Sigmoid colon (tissue), 7 donors: Measurements from ENCODE around the gene TLR1. TPM values are rescaled to one million over a fixed set of nuclear protein-coding genes. Genes with fewer than 3 reads are reported as not detected.

ENCODE experiments used
- DNase-seq: peaks from one replicate; pipeline ENCODE4 v3.0.0-alpha.2; 2019
- H3K27ac ChIP-seq, 4 donors: fragments of 200-600 bp; sonication (generic); one replicate each; pipeline ENCODE4 v1.5.1; 2016 to 2019; ENCODE audit warnings: mild to moderate bottlenecking in 1 of 4
- H3K27me3 ChIP-seq, 3 donors: fragments of 200-600 bp; sonication (generic); one replicate each; pipeline ENCODE4 v1.5.1; 2019; ENCODE audit warnings: mild to moderate bottlenecking in 1 of 3
- H3K36me3 ChIP-seq, 4 donors: fragments of 200-600 bp; sonication (generic); one replicate each; pipeline ENCODE4 v1.5.1; 2016 to 2019
- H3K4me1 ChIP-seq, 4 donors: fragments of 200-600 bp; sonication (generic); one replicate each; pipeline ENCODE4 v1.5.1; 2017 to 2019
- H3K4me3 ChIP-seq, 4 donors: fragments of 200-600 bp; sonication (generic); one replicate each; pipeline ENCODE4 v1.5.1; 2017 to 2019; ENCODE audit warnings: mild to moderate bottlenecking in 2 of 4, moderate library complexity in 1 of 4
- H3K9me3 ChIP-seq, 4 donors: fragments of 200-600 bp in 3 of 4; sonication (generic) in 3 of 4; one replicate each; pipeline versions ENCODE4 v1.5.1 to v1.6.1; 2013 to 2019
- EP300 ChIP-seq, 4 donors: sonication (generic); formaldehyde crosslinking; IDR thresholded peaks; one replicate each; pipeline ENCODE4 v1.6.1; 2017; ENCODE audit warnings: antibody characterized with exemption in 4 of 4
- POLR2A ChIP-seq, 2 donors: fragments of 450-650 bp; IDR thresholded peaks; one replicate each; pipeline ENCODE4 v1.6.1; 2016; ENCODE audit warnings: antibody characterized with exemption in 2 of 2, mild to moderate bottlenecking in 2 of 2, moderate library complexity in 2 of 2
- POLR2AphosphoS5 ChIP-seq, 4 donors: sonication (generic); formaldehyde crosslinking; IDR thresholded peaks; one replicate each; pipeline ENCODE4 v1.6.1; 2017; ENCODE audit warnings: antibody characterized with exemption in 4 of 4
- WGBS, 2 donors: extraction: QIAGEN DNeasy Blood & Tissue Kit; methylation state at CpG; one replicate each; pipeline ENCODE4 v1.1.7; 2013; 5-methylcytosine and 5-hydroxymethylcytosine counted together
- intact Hi-C: fragments of 100-400 bp; cut with DNase I; formaldehyde crosslinking; loops from one replicate; pipeline ENCODE4 v1.15.1; 2023
- polyA plus RNA-seq, 3 donors: library from polyadenylated mRNA; stranded (reverse); fragments of 200-250 nt; gene quantifications; one replicate each; pipeline ENCODE4 v1.2.3, GENCODE V29; 2013
- total RNA-seq, 4 donors: library from RNA; depleted of rRNA; stranded (reverse); fragments of >200 nt; gene quantifications; one replicate each; pipeline ENCODE4 v1.1.0, GENCODE V29; 2016
- TF ChIP-seq, protein P1 (sequence below), 4 experiments: fragments of 450-650 bp in 3 of 4; fragments of 200-600 bp in 1 of 4; IDR thresholded peaks; one replicate each; pipeline ENCODE4 v1.5.1; 2016 to 2019; ENCODE audit warnings: antibody characterized with exemption in 4 of 4, mild to moderate bottlenecking in 3 of 4, moderate library complexity in 2 of 4
- donor health status: healthy with polysubstance abuse.
- donor health status: Bipolar disorder and iron deficiency.
- donor health status: healthy.

Gene TLR1
- total and polyA plus RNA-seq, 7 donors, result 1.8 to 15.7 (median 8.7) TPM

GRCh38 chr4:38802561-38803355 lies 1.8 kb downstream of the TLR1 start:
- WGBS, 2 donors, result 94 to 97% methylated on average over 15 of the region's 15 CpGs
- intact Hi-C loops, result loop anchor here (5.0 kb wide), 1 partner anchor 40 kb away; no protein-coding TSS in a partner anchor
- Histone ChIP-seq H3K27ac (peak overlapping the region in 1 of 4 donors; percentile 79), H3K27me3 (no peaks in the 10 kb centered on the region), H3K4me1 (peaks cover 0 to 26% (median 15%) of the 10 kb centered on the region in 4 donors), H3K9me3 (no peaks in the 10 kb centered on the region), H3K36me3 (peaks cover 0 to 12% (median 6%) of the 10 kb centered on the region in 4 donors), H3K4me3 (peak overlapping the region in 2 of 4 donors; percentile 2 to 45)
- TF ChIP-seq POLR2AphosphoS5 (IDR thresholded peaks at IDR 0.05), result no peak
- TF ChIP-seq, protein P1, sequence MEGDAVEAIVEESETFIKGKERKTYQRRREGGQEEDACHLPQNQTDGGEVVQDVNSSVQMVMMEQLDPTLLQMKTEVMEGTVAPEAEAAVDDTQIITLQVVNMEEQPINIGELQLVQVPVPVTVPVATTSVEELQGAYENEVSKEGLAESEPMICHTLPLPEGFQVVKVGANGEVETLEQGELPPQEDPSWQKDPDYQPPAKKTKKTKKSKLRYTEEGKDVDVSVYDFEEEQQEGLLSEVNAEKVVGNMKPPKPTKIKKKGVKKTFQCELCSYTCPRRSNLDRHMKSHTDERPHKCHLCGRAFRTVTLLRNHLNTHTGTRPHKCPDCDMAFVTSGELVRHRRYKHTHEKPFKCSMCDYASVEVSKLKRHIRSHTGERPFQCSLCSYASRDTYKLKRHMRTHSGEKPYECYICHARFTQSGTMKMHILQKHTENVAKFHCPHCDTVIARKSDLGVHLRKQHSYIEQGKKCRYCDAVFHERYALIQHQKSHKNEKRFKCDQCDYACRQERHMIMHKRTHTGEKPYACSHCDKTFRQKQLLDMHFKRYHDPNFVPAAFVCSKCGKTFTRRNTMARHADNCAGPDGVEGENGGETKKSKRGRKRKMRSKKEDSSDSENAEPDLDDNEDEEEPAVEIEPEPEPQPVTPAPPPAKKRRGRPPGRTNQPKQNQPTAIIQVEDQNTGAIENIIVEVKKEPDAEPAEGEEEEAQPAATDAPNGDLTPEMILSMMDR (IDR thresholded peaks at IDR 0.05), result no peak
- TF ChIP-seq EP300 (IDR thresholded peaks at IDR 0.05), result no peak
- no peak for TF ChIP-seq POLR2A (IDR thresholded peaks at IDR 0.05)
- DNase-seq, result no peak

GRCh38 chr4:38800961-38801450 lies 3.6 kb downstream of the TLR1 start:
- H3K4me1 ChIP-seq, result peaks cover 0 to 26% (median 15%) of the 10 kb centered on the region in 4 donors
- H3K9me3 ChIP-seq, result no peaks in the 10 kb centered on the region
- DNase-seq, result no peak
- whole genome bisulfite sequencing, 2 donors, result 97% methylated on average over 3 of the region's 3 CpGs
- H3K27me3 ChIP-seq, result no peaks in the 10 kb centered on the region
- no peak overlapping the region for H3K27ac ChIP-seq
- intact Hi-C loops, result loop anchor here (5.0 kb wide), 1 partner anchor 39 kb away; no protein-coding TSS in a partner anchor
- H3K4me3 ChIP-seq, result no peak overlapping the region
- TF ChIP-seq EP300 (IDR thresholded peaks at IDR 0.05), result no peak
- TF ChIP-seq POLR2A (IDR thresholded peaks at IDR 0.05), result no peak
- TF ChIP-seq POLR2AphosphoS5 (IDR thresholded peaks at IDR 0.05), result no peak
- TF ChIP-seq, protein P1 (IDR thresholded peaks at IDR 0.05), result no peak
- peaks cover 0 to 12% (median 8%) of the 10 kb centered on the region in 4 donors for H3K36me3 ChIP-seq

- no peak for DNase-seq
- WGBS, 2 donors, result 95 to 96% methylated on average over 2 of the region's 2 CpGs
- Histone ChIP-seq H3K4me1 (peaks cover 0 to 21% (median 12%) of the 10 kb centered on the region in 4 donors), H3K4me3 (no peak overlapping the region), H3K27me3 (no peaks in the 10 kb centered on the region), H3K36me3 (peaks cover 0 to 14% (median 8%) of the 10 kb centered on the region in 4 donors), H3K27ac (no peak overlapping the region), H3K9me3 (no peaks in the 10 kb centered on the region)
- TF ChIP-seq, protein P1 (IDR thresholded peaks at IDR 0.05), result no peak
- TF ChIP-seq EP300 (IDR thresholded peaks at IDR 0.05), result no peak
- no peak for TF ChIP-seq POLR2A (IDR thresholded peaks at IDR 0.05)
- intact Hi-C loops, result loop anchor here (5.0 kb wide), 1 partner anchor 38 kb away; no protein-coding TSS in a partner anchor
Observed at GRCh38 chr4:38800366-38800765, 4.2 kb downstream of the TLR1 start.

DNA sequence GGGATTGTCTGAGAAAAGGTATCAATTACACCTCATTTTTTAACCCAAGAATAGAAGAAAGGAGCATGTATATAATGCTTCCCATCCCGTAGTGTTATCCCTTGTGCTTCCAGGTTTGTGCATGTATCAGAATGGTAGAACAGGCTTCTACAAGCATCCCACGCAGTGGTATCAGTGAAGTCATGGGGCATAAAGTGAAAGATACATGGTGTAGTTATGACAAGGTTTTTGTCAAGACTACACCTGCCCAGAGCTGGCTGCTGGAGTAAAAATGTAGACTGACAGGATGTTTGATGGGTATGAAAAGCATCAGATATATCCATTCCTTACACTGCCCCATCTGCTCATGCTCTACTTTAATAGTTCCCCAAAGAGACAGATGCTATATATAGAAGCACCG lies 9.5 kb downstream of the TLR1 start:
- WGBS, 2 donors, result 93 to 95% methylated on average over 3 of the region's 3 CpGs
- Histone ChIP-seq H3K36me3 (peaks cover 0 to 16% (median 3%) of the 10 kb centered on the region in 4 donors), H3K27ac (no peak overlapping the region), H3K9me3 (no peaks in the 10 kb centered on the region), H3K27me3 (no peaks in the 10 kb centered on the region), H3K4me3 (no peak overlapping the region), H3K4me1 (no peaks in the 10 kb centered on the region)
- no peak for DNase-seq
- intact Hi-C loops, result no loop called here
- no peak for TF ChIP-seq EP300 (IDR thresholded peaks at IDR 0.05)
- TF ChIP-seq POLR2AphosphoS5 (IDR thresholded peaks at IDR 0.05), result no peak
- TF ChIP-seq, protein P1 (IDR thresholded peaks at IDR 0.05), result no peak
- TF ChIP-seq POLR2A (IDR thresholded peaks at IDR 0.05), result no peak
